Measurements from ENCODE around the gene MED13L. TPM values are rescaled to one million over a fixed set of nuclear protein-coding genes. Genes with fewer than 3 reads are reported as not detected.
A peak's percentile ranks its signal among the peaks of the same experiment; 100 is the strongest.

Gene MED13L
- total RNA-seq, 4 donors from 2014 or later: 173 to 222 (median 192) TPM

GRCh38 chr12:116317986-116318575 lies 40.6 kb upstream of the MED13L start:
- H3K36me3 ChIP-seq: no peaks in the 10 kb centered on the region
- H3K27ac ChIP-seq: peak overlapping the region; percentile 79 to 86 (median 80)
- peak overlapping the region; percentile 11 to 31 for H3K4me3 ChIP-seq
- TF ChIP-seq CTCF (IDR thresholded peaks at IDR 0.05) (no peak), POLR2A (IDR thresholded peaks at IDR 0.05) (no peak), EP300 (IDR thresholded peaks at IDR 0.05) (no peak), POLR2AphosphoS5 (IDR thresholded peaks at IDR 0.05) (no peak)
- no peaks in the 10 kb centered on the region for H3K9me3 ChIP-seq
- WGBS, 2 donors (ENCODE audit: low coverage in 1 of 2): 61 to 64% methylated on average over 9 to 20 of the region's 23 CpGs
- H3K27me3 ChIP-seq: no peaks in the 10 kb centered on the region
- peak; percentile 50 for ATAC-seq
- H3K4me1 ChIP-seq: peaks cover 10 to 38% (median 13%) of the 10 kb centered on the region in 3 donors

DNA sequence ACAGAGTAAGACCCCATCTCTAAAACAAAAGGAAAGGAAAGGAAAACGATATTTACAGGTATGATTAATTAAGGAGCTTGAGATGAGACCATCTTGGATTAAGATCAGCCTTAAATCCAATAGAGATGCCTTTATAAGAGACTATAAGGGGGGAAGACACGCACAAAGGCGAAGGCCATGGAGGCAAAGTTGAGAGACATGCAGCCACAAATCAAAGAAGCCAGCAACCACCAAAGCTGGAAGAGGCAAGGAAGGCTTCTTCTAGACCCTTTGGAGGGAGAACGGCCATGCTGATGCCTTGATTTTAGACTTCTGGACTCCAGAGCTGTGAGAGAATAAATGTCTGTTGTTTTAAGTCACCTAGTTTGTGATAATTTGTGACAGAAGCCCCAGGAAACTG lies 39.6 kb upstream of the MED13L start:
- ATAC-seq: no peak
- Histone ChIP-seq H3K4me3 (no peak overlapping the region), H3K36me3 (no peaks in the 10 kb centered on the region), H3K4me1 (peaks cover 10 to 38% (median 13%) of the 10 kb centered on the region in 3 donors), H3K9me3 (no peaks in the 10 kb centered on the region), H3K27me3 (no peaks in the 10 kb centered on the region), H3K27ac (no peak overlapping the region)
- 95 to 100% methylated on average over 2 to 4 of the region's 4 CpGs for WGBS, 2 donors (ENCODE audit: low coverage in 1 of 2)
- TF ChIP-seq EP300 (IDR thresholded peaks at IDR 0.05): no peak
- no peak for TF ChIP-seq POLR2AphosphoS5 (IDR thresholded peaks at IDR 0.05)
- no peak for TF ChIP-seq POLR2A (IDR thresholded peaks at IDR 0.05)
- TF ChIP-seq CTCF (IDR thresholded peaks at IDR 0.05): no peak

- 90% methylated on average over 6 of the region's 7 CpGs; no CpG with 5 or more reads in 1 of the 2 donors for WGBS, 2 donors (ENCODE audit: low coverage in 1 of 2)
- TF ChIP-seq POLR2A (IDR thresholded peaks at IDR 0.05): no peak
- TF ChIP-seq POLR2AphosphoS5 (IDR thresholded peaks at IDR 0.05): no peak
- TF ChIP-seq CTCF (IDR thresholded peaks at IDR 0.05): no peak
- TF ChIP-seq EP300 (IDR thresholded peaks at IDR 0.05): no peak
- Histone ChIP-seq H3K4me3 (no peak overlapping the region), H3K27me3 (no peaks in the 10 kb centered on the region), H3K4me1 (peaks cover 4 to 21% (median 5%) of the 10 kb centered on the region in 3 donors), H3K27ac (no peak overlapping the region), H3K36me3 (no peaks in the 10 kb centered on the region), H3K9me3 (peaks cover 0 to 3% (median 0%) of the 10 kb centered on the region in 3 donors)
- no peak for ATAC-seq
Observed at GRCh38 chr12:116314477-116314876, 37.0 kb upstream of the MED13L start.

DNA sequence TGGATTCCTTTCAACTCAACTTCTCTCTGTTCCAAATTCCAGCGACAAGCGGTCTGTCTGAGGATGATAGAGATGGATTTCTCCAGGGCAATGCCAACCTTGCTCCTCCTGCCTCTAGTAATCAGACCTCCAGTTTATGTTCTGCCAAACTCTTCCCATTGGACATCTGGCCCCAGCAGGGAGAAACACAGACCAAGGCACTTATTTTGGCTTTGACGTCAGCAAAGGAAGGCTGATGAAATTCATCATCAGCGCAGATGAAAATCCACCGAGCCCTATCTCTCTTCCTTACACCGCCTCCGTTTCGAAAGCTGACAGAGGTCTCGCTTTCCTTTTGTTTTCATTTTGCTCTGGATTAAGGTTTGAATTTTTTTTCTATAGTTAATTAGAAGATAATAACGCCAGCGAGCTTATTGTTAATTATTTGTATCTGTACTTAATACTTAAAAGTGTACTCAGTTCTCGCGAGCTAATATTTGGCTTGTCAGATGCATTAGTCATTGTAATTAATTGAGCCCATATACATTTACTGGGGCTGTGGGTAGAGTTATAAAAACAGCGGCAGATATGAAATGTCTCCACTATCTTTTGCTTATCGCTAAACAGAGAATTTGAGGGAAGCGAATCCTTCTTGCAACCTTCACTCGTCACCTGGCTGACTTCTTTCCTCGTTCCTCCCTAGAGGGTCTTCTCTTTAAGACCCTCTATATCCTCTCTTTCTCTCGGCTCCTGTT lies 35.9 kb upstream of the MED13L start:
- no peak for ATAC-seq
- no peak for TF ChIP-seq POLR2A (IDR thresholded peaks at IDR 0.05)
- TF ChIP-seq EP300 (IDR thresholded peaks at IDR 0.05): no peak
- TF ChIP-seq CTCF (IDR thresholded peaks at IDR 0.05): no peak
- no peak for TF ChIP-seq POLR2AphosphoS5 (IDR thresholded peaks at IDR 0.05)
- H3K36me3 ChIP-seq: no peaks in the 10 kb centered on the region
- H3K4me3 ChIP-seq: no peak overlapping the region
- 60 to 85% methylated on average over 11 to 19 of the region's 19 CpGs for WGBS, 2 donors (ENCODE audit: low coverage in 1 of 2)
- no peaks in the 10 kb centered on the region for H3K27me3 ChIP-seq
- peaks cover 0 to 5% (median 0%) of the 10 kb centered on the region in 3 donors for H3K9me3 ChIP-seq
- peaks cover 0 to 10% (median 0%) of the 10 kb centered on the region in 3 donors for H3K4me1 ChIP-seq
- no peak overlapping the region for H3K27ac ChIP-seq
